ENCODE data around the gene ANK2.

- TF ChIP-seq CTCF (IDR thresholded peaks at IDR 0.05; ENCODE audit: borderline replicate concordance, extremely low read depth, low read length, poor library complexity, severe bottlenecking) (no peak), EZH2 (IDR thresholded peaks at IDR 0.05; ENCODE audit: borderline replicate concordance, low read depth, low read length, severe bottlenecking) (no peak)
These were observed 25.1 kb upstream of the ANK2 start for GRCh38 chr4:113024388-113024787.
